ENCODE data around the gene TANK.

Gene TANK

GRCh38 chr2:161116509-161116908 lies 43.7 kb upstream of the TANK start:
- DNase-seq (ENCODE audit: low read depth): no peak
- no peak for TF ChIP-seq CTCF (IDR thresholded peaks at IDR 0.05; ENCODE audit: low read depth, low read length, missing control alignments)
- no peak overlapping the region for H3K4me3 ChIP-seq (ENCODE audit: low read depth, low read length)
- in situ Hi-C loops (cut with HindIII; ENCODE audit: low sequenced_read_pairs): no loop called here

- TF ChIP-seq CTCF (IDR thresholded peaks at IDR 0.05; ENCODE audit: low read depth, low read length, missing control alignments): no peak
- in situ Hi-C loops (cut with HindIII; ENCODE audit: low sequenced_read_pairs): no loop called here
- no peak overlapping the region for H3K4me3 ChIP-seq (ENCODE audit: low read depth, low read length)
- no peak for DNase-seq (ENCODE audit: low read depth)
Measured at GRCh38 chr2:161117506-161117905, 42.7 kb upstream of the TANK start.

GRCh38 chr2:161118722-161119121 lies 41.5 kb upstream of the TANK start:
- H3K4me3 ChIP-seq (ENCODE audit: low read depth, low read length): no peak overlapping the region
- in situ Hi-C loops (cut with HindIII; ENCODE audit: low sequenced_read_pairs): no loop called here
- no peak for TF ChIP-seq CTCF (IDR thresholded peaks at IDR 0.05; ENCODE audit: low read depth, low read length, missing control alignments)
- no peak for DNase-seq (ENCODE audit: low read depth)

GRCh38 chr2:161119483-161119882 lies 40.7 kb upstream of the TANK start:
- no peak overlapping the region for H3K4me3 ChIP-seq (ENCODE audit: low read depth, low read length)
- DNase-seq (ENCODE audit: low read depth): no peak
- TF ChIP-seq CTCF (IDR thresholded peaks at IDR 0.05; ENCODE audit: low read depth, low read length, missing control alignments): no peak
- in situ Hi-C loops (cut with HindIII; ENCODE audit: low sequenced_read_pairs): no loop called here

- no peak for TF ChIP-seq CTCF (IDR thresholded peaks at IDR 0.05; ENCODE audit: low read depth, low read length, missing control alignments)
- in situ Hi-C loops (cut with HindIII; ENCODE audit: low sequenced_read_pairs): no loop called here
- H3K4me3 ChIP-seq (ENCODE audit: low read depth, low read length): no peak overlapping the region
- DNase-seq (ENCODE audit: low read depth): no peak
Measured at GRCh38 chr2:161120775-161121174, 39.5 kb upstream of the TANK start.

GRCh38 chr2:161121622-161122021 lies 38.6 kb upstream of the TANK start:
- in situ Hi-C loops (cut with HindIII; ENCODE audit: low sequenced_read_pairs): no loop called here
- DNase-seq (ENCODE audit: low read depth): no peak
- no peak for TF ChIP-seq CTCF (IDR thresholded peaks at IDR 0.05; ENCODE audit: low read depth, low read length, missing control alignments)
- no peak overlapping the region for H3K4me3 ChIP-seq (ENCODE audit: low read depth, low read length)

Measured in astrocyte of the cerebellum (primary cell).